Brain microvascular endothelial cell (primary cell): ENCODE measurements around the gene STPG2.

Experiments used
- DNase-seq: peaks from one replicate; pipeline ENCODE4 v3.0.0-alpha.2; 2020
- H3K27ac ChIP-seq: fragments of 250-450 bp; sonication (Bioruptor Pico); 2 replicates; pipeline ENCODE4 v1.5.1; 2020; ENCODE audit warnings: mild to moderate bottlenecking, moderate library complexity
- H3K27me3 ChIP-seq: fragments of 250-450 bp; sonication (Bioruptor Pico); replicated peaks from 2 replicates; pipeline ENCODE4 v1.5.1; 2020; ENCODE audit warnings: mild to moderate bottlenecking
- H3K36me3 ChIP-seq: fragments of 250-450 bp; sonication (Bioruptor Pico); replicated peaks from 2 replicates; pipeline ENCODE4 v1.5.1; 2020; ENCODE audit warnings: mild to moderate bottlenecking
- H3K4me3 ChIP-seq: 2 replicates; pipeline ENCODE4 v1.5.1; 2011; ENCODE audit warnings: low read depth, mild to moderate bottlenecking, control low read depth, low read length, moderate library complexity
- in situ Hi-C: cut with HindIII; loops from 2 replicates; pipeline ENCODE4 v1.10.0; 2017; ENCODE audit warnings: low sequenced_read_pairs, low pct_ligation_motif_present
- TF ChIP-seq, protein P1 (sequence below): IDR thresholded peaks from 2 replicates; pipeline ENCODE4 v1.5.1; 2011; ENCODE audit warnings: low read depth, mild to moderate bottlenecking, moderate library complexity, low read length, control low read depth, inconsistent platforms; ENCODE audit errors: missing control alignments

Gene STPG2

GRCh38 chr4:98000940-98001339, 142.3 kb downstream of the STPG2 start:
- Histone ChIP-seq H3K4me3 (no peak overlapping the region), H3K36me3 (no peaks in the 10 kb centered on the region), H3K27me3 (no peaks in the 10 kb centered on the region), H3K27ac (no peak overlapping the region)
- TF ChIP-seq, protein P1, sequence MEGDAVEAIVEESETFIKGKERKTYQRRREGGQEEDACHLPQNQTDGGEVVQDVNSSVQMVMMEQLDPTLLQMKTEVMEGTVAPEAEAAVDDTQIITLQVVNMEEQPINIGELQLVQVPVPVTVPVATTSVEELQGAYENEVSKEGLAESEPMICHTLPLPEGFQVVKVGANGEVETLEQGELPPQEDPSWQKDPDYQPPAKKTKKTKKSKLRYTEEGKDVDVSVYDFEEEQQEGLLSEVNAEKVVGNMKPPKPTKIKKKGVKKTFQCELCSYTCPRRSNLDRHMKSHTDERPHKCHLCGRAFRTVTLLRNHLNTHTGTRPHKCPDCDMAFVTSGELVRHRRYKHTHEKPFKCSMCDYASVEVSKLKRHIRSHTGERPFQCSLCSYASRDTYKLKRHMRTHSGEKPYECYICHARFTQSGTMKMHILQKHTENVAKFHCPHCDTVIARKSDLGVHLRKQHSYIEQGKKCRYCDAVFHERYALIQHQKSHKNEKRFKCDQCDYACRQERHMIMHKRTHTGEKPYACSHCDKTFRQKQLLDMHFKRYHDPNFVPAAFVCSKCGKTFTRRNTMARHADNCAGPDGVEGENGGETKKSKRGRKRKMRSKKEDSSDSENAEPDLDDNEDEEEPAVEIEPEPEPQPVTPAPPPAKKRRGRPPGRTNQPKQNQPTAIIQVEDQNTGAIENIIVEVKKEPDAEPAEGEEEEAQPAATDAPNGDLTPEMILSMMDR, result no peak
- in situ Hi-C loops, result no loop called here
- DNase-seq, result no peak

- TF ChIP-seq, protein P1, result no peak
- Histone ChIP-seq H3K4me3 (no peak overlapping the region), H3K27me3 (no peaks in the 10 kb centered on the region), H3K36me3 (no peaks in the 10 kb centered on the region), H3K27ac (no peak overlapping the region)
- DNase-seq, result no peak
- in situ Hi-C loops, result no loop called here
Observed at GRCh38 chr4:97998203-97998602, 145.1 kb downstream of the STPG2 start.

- TF ChIP-seq, protein P1, result no peak
- peak; percentile 7 for DNase-seq
- Histone ChIP-seq H3K27me3 (no peaks in the 10 kb centered on the region), H3K36me3 (no peaks in the 10 kb centered on the region), H3K4me3 (no peak overlapping the region), H3K27ac (no peak overlapping the region)
- in situ Hi-C loops, result no loop called here
Observed at GRCh38 chr4:97994765-97995465, 148.4 kb downstream of the STPG2 start.

DNA sequence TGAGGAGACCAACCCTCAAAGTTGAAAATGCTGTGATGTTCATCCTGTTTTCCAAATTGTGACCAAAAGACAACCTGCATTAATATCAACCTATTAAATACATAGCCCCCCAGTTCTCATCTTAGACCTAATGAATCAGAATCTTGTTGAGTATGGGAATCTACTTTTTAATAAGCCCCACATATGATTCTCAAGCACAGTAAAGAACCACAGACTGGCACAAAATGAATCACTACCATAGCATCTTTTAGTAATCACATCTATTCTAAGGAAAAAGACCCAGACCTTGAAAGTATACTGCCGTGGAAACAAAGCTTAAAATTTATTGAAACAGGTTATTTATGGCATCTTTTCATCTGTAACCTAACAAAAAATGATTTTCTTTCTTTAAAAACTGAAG, 152.9 kb downstream of the STPG2 start:
- H3K4me3 ChIP-seq, result no peak overlapping the region
- in situ Hi-C loops, result no loop called here
- no peak overlapping the region for H3K27ac ChIP-seq
- TF ChIP-seq, protein P1, result no peak
- no peak for DNase-seq
- no peaks in the 10 kb centered on the region for H3K27me3 ChIP-seq
- no peaks in the 10 kb centered on the region for H3K36me3 ChIP-seq

DNA sequence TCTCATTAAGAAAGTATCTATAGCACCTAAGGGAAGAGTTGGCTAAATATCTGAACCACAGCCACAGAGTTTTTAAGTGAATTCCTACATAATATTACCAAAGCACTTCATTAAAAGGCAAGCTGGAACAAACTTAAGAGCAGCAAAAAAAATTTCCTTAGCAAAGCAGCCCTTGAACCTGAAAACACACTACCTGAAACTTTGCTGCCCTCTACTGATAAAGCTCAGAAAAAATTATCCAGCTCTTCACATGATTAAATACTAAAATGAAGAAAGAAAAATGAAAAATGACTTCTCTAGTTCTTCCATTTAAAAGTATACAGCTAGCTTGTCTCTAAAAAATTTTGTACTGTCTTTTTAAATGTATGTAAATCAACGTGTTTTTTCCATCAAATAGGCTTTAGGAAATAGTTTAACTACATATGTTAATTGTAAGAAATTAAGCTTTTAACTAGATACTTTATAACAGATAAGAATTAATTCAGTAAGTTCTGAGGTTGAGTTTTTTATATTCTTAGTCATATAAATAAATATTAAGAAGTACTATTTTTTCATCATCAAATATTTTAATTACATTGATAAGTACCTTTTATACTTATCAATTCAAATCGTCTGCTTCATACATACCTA, 156.1 kb downstream of the STPG2 start:
- H3K36me3 ChIP-seq, result no peaks in the 10 kb centered on the region
- DNase-seq, result no peak
- TF ChIP-seq, protein P1, result peak; percentile 53
- H3K4me3 ChIP-seq, result no peak overlapping the region
- no peaks in the 10 kb centered on the region for H3K27me3 ChIP-seq
- in situ Hi-C loops, result no loop called here
- H3K27ac ChIP-seq, result no peak overlapping the region
